Measurements from ENCODE around the gene EBF3. TPM values are rescaled to one million over a fixed set of nuclear protein-coding genes. Genes with fewer than 3 reads are reported as not detected.

Gene EBF3
- total and polyA plus RNA-seq, 2 donors (not counting 3 experiments of a cell fraction or from before 2014, with no cell fraction given): 0.92 to 2.7 TPM

DNA sequence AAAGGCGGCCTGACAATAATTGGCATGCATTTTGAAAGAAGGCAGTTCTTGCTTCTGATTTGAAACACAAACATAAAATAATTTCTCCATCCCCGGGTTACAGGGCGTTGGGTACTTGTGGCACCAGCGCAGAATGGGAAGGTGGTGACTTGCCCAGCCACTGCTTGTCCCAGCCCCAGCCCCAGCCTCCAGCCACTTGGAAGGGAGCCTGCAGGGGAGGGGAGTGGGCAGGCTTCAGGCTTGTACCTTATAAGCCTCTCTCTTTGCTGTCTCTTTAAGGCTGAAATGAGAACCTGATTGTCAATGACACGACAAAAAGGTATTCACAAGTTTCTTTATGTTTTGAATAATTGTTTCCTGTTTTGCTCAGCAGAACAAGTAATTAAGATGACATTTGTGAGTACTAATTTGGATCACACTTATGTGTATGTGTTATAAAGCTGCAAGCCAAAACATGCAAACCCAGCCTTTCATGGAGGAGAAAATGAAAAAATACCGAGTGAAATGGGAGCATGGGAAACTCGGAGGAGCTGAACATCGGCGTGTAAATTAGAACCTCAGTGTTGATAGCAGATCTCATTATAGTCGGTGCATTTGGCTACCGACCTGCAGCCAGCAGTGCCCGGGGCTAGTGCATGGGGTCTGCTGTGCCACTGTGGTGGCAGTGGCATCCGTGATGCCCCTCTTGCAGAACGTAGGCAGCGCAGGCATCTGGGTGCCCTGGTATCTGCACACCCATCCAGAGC lies 129.9 kb downstream of the EBF3 start:
- Histone ChIP-seq H3K9ac (replicated peaks; ENCODE audit: extremely low read depth, insufficient read depth, low read length) (no peak overlapping the region), H3K27ac (ENCODE audit: insufficient read depth, low read depth, low read length) (no peak overlapping the region), H3K36me3 (ENCODE audit: control insufficient read depth in 2 of 2, extremely low read depth in 1 of 2, insufficient read depth in 2 of 2, low read length in 2 of 2) (no peaks in the 10 kb centered on the region), H3K27me3 (ENCODE audit: control insufficient read depth in 2 of 2, insufficient read depth in 2 of 2, low read length in 2 of 2) (no peaks in the 10 kb centered on the region), H3K4me3 (replicated peaks in 1 of 3; ENCODE audit: insufficient read depth in 1 of 3, low read depth in 1 of 3, low read length in 3 of 3) (no peak overlapping the region), H2AFZ (ENCODE audit: low read depth, low read length) (no peak overlapping the region), H3K4me2 (ENCODE audit: insufficient read depth, low read length) (no peak overlapping the region), H4K20me1 (replicated peaks; ENCODE audit: control insufficient read depth, extremely low read depth, insufficient read depth, low read length) (no peaks in the 10 kb centered on the region), H3K9me3 (replicated peaks; ENCODE audit: control insufficient read depth, insufficient read depth, low read length) (peaks cover 3% of the 10 kb centered on the region), H3K9me1 (replicated peaks; ENCODE audit: control insufficient read depth, extremely low read depth, insufficient read depth, low read length) (no peaks in the 10 kb centered on the region), H3K4me1 (ENCODE audit: control insufficient read depth, extremely low read depth, insufficient read depth, low read length) (no peaks in the 10 kb centered on the region), H3K79me2 (ENCODE audit: control insufficient read depth, insufficient read depth, low read length) (no peaks in the 10 kb centered on the region)
- no peak for FAIRE-seq
- POLR2A ChIA-PET: no interaction called here
- no TSS peak for BruUV-seq (replicated peaks)
- CTCF ChIA-PET: no interaction called here
- no peak for DNase-seq (ENCODE audit: low read depth, low spot score)
- no peak for TF ChIP-seq POLR2A (IDR thresholded peaks at IDR 0.05; ENCODE audit: low read depth, low read length)
- TF ChIP-seq, protein P1, sequence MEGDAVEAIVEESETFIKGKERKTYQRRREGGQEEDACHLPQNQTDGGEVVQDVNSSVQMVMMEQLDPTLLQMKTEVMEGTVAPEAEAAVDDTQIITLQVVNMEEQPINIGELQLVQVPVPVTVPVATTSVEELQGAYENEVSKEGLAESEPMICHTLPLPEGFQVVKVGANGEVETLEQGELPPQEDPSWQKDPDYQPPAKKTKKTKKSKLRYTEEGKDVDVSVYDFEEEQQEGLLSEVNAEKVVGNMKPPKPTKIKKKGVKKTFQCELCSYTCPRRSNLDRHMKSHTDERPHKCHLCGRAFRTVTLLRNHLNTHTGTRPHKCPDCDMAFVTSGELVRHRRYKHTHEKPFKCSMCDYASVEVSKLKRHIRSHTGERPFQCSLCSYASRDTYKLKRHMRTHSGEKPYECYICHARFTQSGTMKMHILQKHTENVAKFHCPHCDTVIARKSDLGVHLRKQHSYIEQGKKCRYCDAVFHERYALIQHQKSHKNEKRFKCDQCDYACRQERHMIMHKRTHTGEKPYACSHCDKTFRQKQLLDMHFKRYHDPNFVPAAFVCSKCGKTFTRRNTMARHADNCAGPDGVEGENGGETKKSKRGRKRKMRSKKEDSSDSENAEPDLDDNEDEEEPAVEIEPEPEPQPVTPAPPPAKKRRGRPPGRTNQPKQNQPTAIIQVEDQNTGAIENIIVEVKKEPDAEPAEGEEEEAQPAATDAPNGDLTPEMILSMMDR (IDR thresholded peaks at IDR 0.05; ENCODE audit: extremely low read depth in 1 of 2, insufficient read depth in 1 of 2, low read depth in 1 of 2, low read length in 2 of 2): no peak
- no peak for TF ChIP-seq GATA2 (IDR thresholded peaks at IDR 0.05; ENCODE audit: insufficient read depth, insufficient read length, low read depth, low read length)
- TF ChIP-seq FOS (IDR thresholded peaks at IDR 0.05; ENCODE audit: borderline replicate concordance, insufficient read depth, low read length): no peak
- TF ChIP-seq MYC (IDR thresholded peaks at IDR 0.05; ENCODE audit: low read depth, low read length): no peak
- no peak for TF ChIP-seq EZH2 (IDR thresholded peaks at IDR 0.05; ENCODE audit: borderline replicate concordance, low read depth, low read length, severe bottlenecking)
- TF ChIP-seq JUN (IDR thresholded peaks at IDR 0.05; ENCODE audit: borderline replicate concordance, insufficient read depth, insufficient read length, low read depth): no peak
- TF ChIP-seq POLR2AphosphoS5 (IDR thresholded peaks at IDR 0.05; ENCODE audit: insufficient read depth, low read depth, low read length): no peak
- TF ChIP-seq, protein P2, sequence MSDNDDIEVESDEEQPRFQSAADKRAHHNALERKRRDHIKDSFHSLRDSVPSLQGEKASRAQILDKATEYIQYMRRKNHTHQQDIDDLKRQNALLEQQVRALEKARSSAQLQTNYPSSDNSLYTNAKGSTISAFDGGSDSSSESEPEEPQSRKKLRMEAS (IDR thresholded peaks at IDR 0.05; ENCODE audit: insufficient read depth, insufficient read length): no peak
- intact Hi-C loops (cut with micrococcal nuclease) (no loop called here), dilution Hi-C loops (cut with MboI; ENCODE audit: extremely low pct_ligation_motif_present, low sequenced_read_pairs) (no loop called here)
